Fibroblast of upper back skin (primary cell): Measurements from ENCODE around the gene HEYL.

ENCODE experiments used
- DNase-seq: peaks from one replicate; pipeline ENCODE4 v3.0.0-alpha.2; 2013

Gene HEYL

GRCh38 chr1:39639305-39640130 is at the start of gene HEYL:
TSS of gene HEYL (minus strand) at chr1:39639643. CDS start at chr1:39639625, 18 bp downstream.
- DNase-seq: no peak

GRCh38 chr1:39689214-39689613 is 49.8 kb upstream of the HEYL start:
- no peak for DNase-seq

- no peak for DNase-seq
These were observed 49.3 kb upstream of the HEYL start for GRCh38 chr1:39688706-39689105.

- DNase-seq: no peak
These were observed 47.8 kb upstream of the HEYL start for GRCh38 chr1:39687243-39687642.

- DNase-seq: no peak
These were observed 45.6 kb upstream of the HEYL start for GRCh38 chr1:39685071-39685470.

GRCh38 chr1:39684313-39684664 is 44.8 kb upstream of the HEYL start:
- DNase-seq: no peak

- no peak for DNase-seq
These were observed 44.3 kb upstream of the HEYL start for GRCh38 chr1:39683591-39684312.

GRCh38 chr1:39681999-39682398 is 42.6 kb upstream of the HEYL start:
- no peak for DNase-seq

GRCh38 chr1:39681294-39681693 is 41.9 kb upstream of the HEYL start:
- no peak for DNase-seq

- no peak for DNase-seq
These were observed 41.3 kb upstream of the HEYL start for GRCh38 chr1:39680751-39681150.

GRCh38 chr1:39679821-39680220 is 40.4 kb upstream of the HEYL start:
- DNase-seq: no peak

- no peak for DNase-seq
These were observed 39.4 kb upstream of the HEYL start for GRCh38 chr1:39678889-39679288.

GRCh38 chr1:39677645-39678044 is 38.2 kb upstream of the HEYL start:
- no peak for DNase-seq

- DNase-seq: no peak
These were observed 37.6 kb upstream of the HEYL start for GRCh38 chr1:39676948-39677548.

GRCh38 chr1:39675220-39675619 is 35.8 kb upstream of the HEYL start:
- DNase-seq: no peak

- no peak for DNase-seq
These were observed 33.8 kb upstream of the HEYL start for GRCh38 chr1:39673215-39673614.

- DNase-seq: no peak
These were observed 33.1 kb upstream of the HEYL start for GRCh38 chr1:39672551-39672947.

GRCh38 chr1:39671793-39672550 is 32.5 kb upstream of the HEYL start, which contains the start of gene NT5C1A:
TSS of gene NT5C1A (minus strand) at chr1:39672107. CDS start at chr1:39672038, 69 bp downstream.
- DNase-seq: no peak

- no peak for DNase-seq
These were observed 32.0 kb upstream of the HEYL start for GRCh38 chr1:39671433-39671792.

GRCh38 chr1:39670689-39671088 is 31.2 kb upstream of the HEYL start:
- no peak for DNase-seq

- DNase-seq: no peak
These were observed 29.5 kb upstream of the HEYL start for GRCh38 chr1:39668894-39669293.

- DNase-seq: no peak
These were observed 28.7 kb upstream of the HEYL start for GRCh38 chr1:39668111-39668510.

- DNase-seq: no peak
These were observed 27.3 kb upstream of the HEYL start for GRCh38 chr1:39666772-39667171.
